Natural killer cell (primary cell): ENCODE results near the gene SLC34A3. TPM values are rescaled to one million over a fixed set of nuclear protein-coding genes. Genes with fewer than 3 reads are reported as not detected.

Experiments
- ATAC-seq, 3 donors: fragments of 150-1000 bp in 2 of 3; fragments of 200-7000 bp in 1 of 3; cut with Tn5 transposase; 1 replicate in 1 of 3; 2 replicates in 2 of 3; pipeline ENCODE4 v1.10.0; 2021; ENCODE audit warnings: mild to moderate bottlenecking in 2 of 3, moderate library complexity in 2 of 3
- DNase-seq, 2 donors: peaks; one replicate each; pipeline versions ENCODE4 v3.0.0 to v3.0.0-alpha.2; 2013 to 2021; ENCODE audit warnings: mixed read lengths in 1 of 2
- H3K27ac ChIP-seq: one replicate; pipeline ENCODE4 v1.5.1; 2013; ENCODE audit warnings: mild to moderate bottlenecking, low read length
- H3K27me3 ChIP-seq: one replicate; pipeline ENCODE4 v1.6.1; 2013; ENCODE audit warnings: low read length; ENCODE audit not compliant: control insufficient read depth, insufficient read depth
- H3K36me3 ChIP-seq: one replicate; pipeline ENCODE4 v1.6.1; 2013; ENCODE audit warnings: low read length; ENCODE audit not compliant: control insufficient read depth, insufficient read depth
- H3K4me1 ChIP-seq: one replicate; pipeline ENCODE4 v1.6.1; 2013; ENCODE audit warnings: low read length; ENCODE audit not compliant: control insufficient read depth, insufficient read depth
- H3K4me3 ChIP-seq: one replicate; pipeline ENCODE4 v1.5.1; 2013; ENCODE audit warnings: low read length
- H3K9me3 ChIP-seq: one replicate; pipeline ENCODE4 v1.6.1; 2013; ENCODE audit warnings: low read length; ENCODE audit not compliant: control insufficient read depth, insufficient read depth
- H3K27ac Mint-ChIP-seq, 2 donors: one replicate each; pipeline ENCODE4 v1.8.0; 2022; ENCODE audit warnings: mild to moderate bottlenecking in 2 of 2, mixed read lengths in 2 of 2, moderate library complexity in 1 of 2
- H3K27me3 Mint-ChIP-seq, 2 donors: one replicate each; pipeline ENCODE4 v1.8.0; 2022; ENCODE audit warnings: low read depth in 2 of 2, mixed read lengths in 2 of 2
- H3K36me3 Mint-ChIP-seq: one replicate; pipeline ENCODE4 v1.8.0; 2022; ENCODE audit warnings: mixed read lengths
- H3K4me1 Mint-ChIP-seq, 2 donors: one replicate each; pipeline ENCODE4 v1.8.0; 2022; ENCODE audit warnings: mixed read lengths in 2 of 2
- H3K4me3 Mint-ChIP-seq: one replicate; pipeline ENCODE4 v1.8.0; 2022; ENCODE audit warnings: mild to moderate bottlenecking, moderate library complexity, mixed read lengths
- H3K9me3 Mint-ChIP-seq, 2 donors: one replicate each; pipeline ENCODE4 v1.8.0; 2022; ENCODE audit warnings: mixed read lengths in 2 of 2
- CTCF ChIP-seq: fragments of 200-600 bp; IDR thresholded peaks from one replicate; pipeline ENCODE4 v1.8.0; 2022; ENCODE audit warnings: antibody characterized with exemption
- WGBS: methylation state at CpG from one replicate; pipeline ENCODE4 v1.1.7; 2013; ENCODE audit warnings: missing lambda C conversion rate; ENCODE audit not compliant: insufficient coverage; 5-methylcytosine and 5-hydroxymethylcytosine counted together
- intact Hi-C: fragments of 100-400 bp; cut with micrococcal nuclease; formaldehyde crosslinking; loops from one replicate; pipeline ENCODE4 v1.14.2; 2022
- total RNA-seq, 4 donors: library from RNA; stranded (reverse); fragments of 120-200 nt in 1 of 4; gene quantifications; one replicate each; pipeline versions ENCODE4 v1.2.3 to v1.2.4, GENCODE V29; 2013 to 2022

SLC34A3 gene
- total RNA-seq, 3 donors from 2014 or later (not counting 1 experiment from before 2014, with no cell fraction given), result not detected

DNA sequence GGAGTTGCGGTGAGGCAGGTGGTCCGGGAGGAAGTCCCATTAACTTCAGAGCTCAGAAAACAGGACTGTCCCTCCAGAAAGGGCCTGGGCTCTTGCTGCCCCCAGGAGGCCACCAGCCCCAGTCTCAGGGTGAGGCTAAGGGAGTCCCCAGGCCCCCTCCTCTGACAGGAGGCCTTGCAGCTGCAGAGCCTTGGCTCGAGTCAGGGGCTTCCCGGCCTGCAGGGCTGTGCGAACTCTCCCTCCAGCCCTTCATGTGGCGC is 17.1 kb downstream of the SLC34A3 start:
- Mint-ChIP-seq H3K9me3 (no peaks in the 10 kb centered on the region), H3K27ac (no peak overlapping the region)

GRCh38 chr9:137250329-137251193 is 19.9 kb downstream of the SLC34A3 start:
- WGBS, result 87% methylated on average over 17 of the region's 18 CpGs
- Mint-ChIP-seq H3K9me3 (no peaks in the 10 kb centered on the region), H3K4me3 (no peak overlapping the region), H3K27me3 (no peaks in the 10 kb centered on the region), H3K36me3 (no peaks in the 10 kb centered on the region), H3K4me1 (peaks cover 0 to 6% of the 10 kb centered on the region in 2 donors), H3K27ac (no peak overlapping the region)
- DNase-seq (no peak), ATAC-seq (no peak)
- Histone ChIP-seq H3K9me3 (no peaks in the 10 kb centered on the region), H3K4me3 (no peak overlapping the region), H3K27ac (no peak overlapping the region), H3K27me3 (no peaks in the 10 kb centered on the region), H3K4me1 (peaks cover 11% of the 10 kb centered on the region), H3K36me3 (no peaks in the 10 kb centered on the region)
- no peak for TF ChIP-seq CTCF
- intact Hi-C loops, result no loop called here

More for the DNA sequence above, 17.1 kb downstream of the SLC34A3 start:
- H3K4me1 ChIP-seq, result peaks cover 2% of the 10 kb centered on the region
- H3K36me3 ChIP-seq, result peaks cover 9% of the 10 kb centered on the region
- no peak overlapping the region for H3K27ac ChIP-seq
- Mint-ChIP-seq H3K4me3 (no peak overlapping the region), H3K36me3 (no peaks in the 10 kb centered on the region), H3K4me1 (peaks cover 5 to 9% of the 10 kb centered on the region in 2 donors), H3K27me3 (no peaks in the 10 kb centered on the region)
- DNase-seq (no peak), ATAC-seq (no peak)
- H3K27me3 ChIP-seq, result no peaks in the 10 kb centered on the region
- H3K9me3 ChIP-seq, result no peaks in the 10 kb centered on the region
- WGBS, result 95% methylated on average over 6 of the region's 6 CpGs
- H3K4me3 ChIP-seq, result no peak overlapping the region
- intact Hi-C loops, result no loop called here
- no peak for TF ChIP-seq CTCF

DNA sequence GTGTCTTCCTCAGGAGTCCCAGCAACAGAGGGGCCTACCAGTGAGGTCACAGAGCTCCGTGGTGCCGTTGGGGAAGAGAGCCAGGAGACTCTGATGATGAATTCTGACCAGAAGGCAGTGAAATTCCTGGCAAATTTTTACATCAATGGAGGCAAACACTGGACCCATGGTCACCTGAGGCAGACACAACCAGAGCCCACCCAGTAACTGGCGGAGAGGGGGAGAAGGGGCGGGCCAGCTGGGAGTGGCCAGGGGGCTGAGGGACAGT is 20.4 kb downstream of the SLC34A3 start, which contains the start of gene STPG3:
TSS of gene STPG3 (plus strand) at position 93 of the 268 bp plus-strand sequence. CDS start at position 94, 1 bp downstream.
- Mint-ChIP-seq H3K9me3 (no peaks in the 10 kb centered on the region), H3K4me1 (peaks cover 0 to 6% of the 10 kb centered on the region in 2 donors), H3K4me3 (peak within 1 kb of the TSS; percentile 25), H3K36me3 (no peaks in the 10 kb centered on the region), H3K27me3 (no peaks in the 10 kb centered on the region), H3K27ac (no peak within 1 kb of the TSS)
- no peak for ATAC-seq
- TF ChIP-seq CTCF, result no peak
- Histone ChIP-seq H3K9me3 (no peaks in the 10 kb centered on the region), H3K4me3 (no peak within 1 kb of the TSS), H3K4me1 (peaks cover 17% of the 10 kb centered on the region), H3K27ac (no peak within 1 kb of the TSS), H3K36me3 (no peaks in the 10 kb centered on the region), H3K27me3 (no peaks in the 10 kb centered on the region)
- WGBS, result 95% methylated on average over 4 of the region's 4 CpGs
- no peak for DNase-seq
- intact Hi-C loops, result no loop called here
